ENCODE results near the gene ADGRF3.

Gene ADGRF3

DNA sequence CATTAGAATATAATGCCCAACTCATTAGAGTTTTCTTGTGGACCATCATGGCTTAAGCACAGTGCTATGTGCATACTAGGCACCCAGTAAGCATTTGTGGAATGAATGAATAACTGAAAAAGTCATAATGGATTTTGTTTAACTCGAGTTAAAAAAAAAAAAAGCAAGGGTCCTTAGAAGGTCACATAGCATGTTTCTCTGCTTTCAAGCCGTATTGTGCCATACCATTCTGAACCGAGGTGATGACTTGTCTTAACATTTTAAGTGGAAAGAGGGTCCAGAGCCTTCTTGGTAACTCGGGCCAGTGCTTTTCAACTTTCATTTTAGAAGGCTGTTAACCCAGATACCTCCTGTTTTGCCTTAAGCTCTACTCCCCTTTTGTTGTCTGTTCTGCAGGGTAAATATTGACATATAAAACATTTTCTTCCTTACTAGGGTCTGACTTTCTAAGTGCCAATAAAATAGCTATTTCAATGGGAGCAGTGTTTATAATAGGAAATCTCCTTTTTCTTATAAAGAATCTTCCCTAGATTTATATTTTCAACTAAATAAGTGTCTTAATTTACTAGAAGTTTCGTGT is 787 bp upstream of the ADGRF3 start:
- DNase-seq (no peak), ATAC-seq (ENCODE audit: insufficient read depth, low read depth) (no peak)
- H3K4me2 ChIP-seq (ENCODE audit: insufficient read depth, low read length): peak overlapping the region; percentile 84
- H4K20me1 ChIP-seq (ENCODE audit: insufficient read depth, low read length): peaks cover 29% of the 10 kb centered on the region; the same call in 1 of the 2 replicates
- H3K9ac ChIP-seq (ENCODE audit: low read depth, low read length): peak overlapping the region; percentile 74
- peak overlapping the region; percentile 77 for H2AFZ ChIP-seq (ENCODE audit: low read depth, low read length)
- H3K4me1 ChIP-seq (ENCODE audit: insufficient read depth, low read length): peaks cover 33% of the 10 kb centered on the region
- peak overlapping the region; percentile 51 to 86 for H3K4me3 ChIP-seq (ENCODE audit: low read depth in 1 of 2, low read length in 2 of 2)
- no peaks in the 10 kb centered on the region; the same call in none of the 2 replicates for H3K36me3 ChIP-seq (ENCODE audit: insufficient read depth, low read length)
- TF ChIP-seq, protein P1, sequence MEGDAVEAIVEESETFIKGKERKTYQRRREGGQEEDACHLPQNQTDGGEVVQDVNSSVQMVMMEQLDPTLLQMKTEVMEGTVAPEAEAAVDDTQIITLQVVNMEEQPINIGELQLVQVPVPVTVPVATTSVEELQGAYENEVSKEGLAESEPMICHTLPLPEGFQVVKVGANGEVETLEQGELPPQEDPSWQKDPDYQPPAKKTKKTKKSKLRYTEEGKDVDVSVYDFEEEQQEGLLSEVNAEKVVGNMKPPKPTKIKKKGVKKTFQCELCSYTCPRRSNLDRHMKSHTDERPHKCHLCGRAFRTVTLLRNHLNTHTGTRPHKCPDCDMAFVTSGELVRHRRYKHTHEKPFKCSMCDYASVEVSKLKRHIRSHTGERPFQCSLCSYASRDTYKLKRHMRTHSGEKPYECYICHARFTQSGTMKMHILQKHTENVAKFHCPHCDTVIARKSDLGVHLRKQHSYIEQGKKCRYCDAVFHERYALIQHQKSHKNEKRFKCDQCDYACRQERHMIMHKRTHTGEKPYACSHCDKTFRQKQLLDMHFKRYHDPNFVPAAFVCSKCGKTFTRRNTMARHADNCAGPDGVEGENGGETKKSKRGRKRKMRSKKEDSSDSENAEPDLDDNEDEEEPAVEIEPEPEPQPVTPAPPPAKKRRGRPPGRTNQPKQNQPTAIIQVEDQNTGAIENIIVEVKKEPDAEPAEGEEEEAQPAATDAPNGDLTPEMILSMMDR (IDR thresholded peaks at IDR 0.05; ENCODE audit: borderline replicate concordance, extremely low read depth, low read length, poor library complexity, severe bottlenecking): no peak
- TF ChIP-seq EZH2 (IDR thresholded peaks at IDR 0.05; ENCODE audit: borderline replicate concordance, low read depth, low read length, severe bottlenecking): no peak
- peaks cover 85% of the 10 kb centered on the region for H3K79me2 ChIP-seq (ENCODE audit: insufficient read depth, low read length)
- H3K27me3 ChIP-seq (ENCODE audit: insufficient read depth, low read length, poor library complexity): no peaks in the 10 kb centered on the region
- H3K27ac ChIP-seq (ENCODE audit: low read length): peak overlapping the region; percentile 70
- no peaks in the 10 kb centered on the region for H3K9me3 ChIP-seq (ENCODE audit: insufficient read depth, low read length, severe bottlenecking)

DNA sequence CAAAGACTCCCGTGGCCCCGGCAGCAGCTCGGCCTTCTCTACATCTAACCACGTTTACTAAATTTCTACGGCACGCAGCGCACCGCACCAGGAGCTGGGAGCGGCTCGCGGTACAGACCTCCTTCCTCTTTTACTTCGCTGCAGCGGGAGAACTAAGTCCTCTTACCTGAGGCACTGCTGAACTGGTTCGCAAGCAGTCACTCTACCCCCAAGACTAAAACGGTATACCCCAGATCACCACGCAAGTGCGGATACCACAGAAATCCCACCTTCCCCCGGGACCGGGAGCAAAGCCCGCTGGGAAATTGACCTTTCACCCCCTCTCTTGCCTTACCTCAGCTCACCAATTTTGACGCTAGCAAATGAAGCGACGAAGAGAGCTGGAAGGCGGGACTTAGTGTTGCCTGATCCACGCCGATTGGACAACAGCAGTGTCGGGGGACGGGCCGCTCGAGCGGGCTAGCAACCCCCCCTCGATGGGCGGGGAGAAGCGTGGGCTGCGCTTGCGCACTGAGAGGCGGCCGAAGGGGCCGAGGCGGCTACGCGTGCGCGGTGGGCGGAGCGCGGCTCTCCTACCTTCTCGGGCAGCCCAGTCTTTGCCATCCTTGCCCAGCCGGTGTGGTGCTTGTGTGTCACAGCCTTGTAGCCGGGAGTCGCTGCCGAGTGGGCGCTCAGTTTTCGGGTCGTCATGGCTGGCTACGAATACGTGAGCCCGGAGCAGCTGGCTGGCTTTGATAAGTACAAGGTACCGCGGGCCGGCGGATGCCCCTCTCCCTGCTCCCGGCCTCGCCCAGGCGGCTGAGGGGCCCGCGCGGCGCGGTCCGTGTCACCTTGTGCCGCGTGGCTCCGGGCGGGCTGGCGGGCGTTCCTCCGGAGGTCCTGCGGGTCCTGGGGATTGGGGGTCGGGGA is 790 bp downstream of the ADGRF3 start, which contains the start of gene SELENOI:
SELENOI (plus strand) TSS at position 599 of the 909 bp plus-strand sequence; CDS start at position 689, 90 bp downstream.
- Histone ChIP-seq H3K9ac (ENCODE audit: low read depth, low read length) (peak within 1 kb of the TSS; percentile 85), H4K20me1 (ENCODE audit: insufficient read depth, low read length) (peaks cover 14% of the 10 kb centered on the region; the same call in 1 of the 2 replicates), H3K79me2 (ENCODE audit: insufficient read depth, low read length) (peaks cover 70% of the 10 kb centered on the region), H3K36me3 (ENCODE audit: insufficient read depth, low read length) (no peaks in the 10 kb centered on the region; the same call in none of the 2 replicates), H3K27ac (ENCODE audit: low read length) (peak within 1 kb of the TSS; percentile 93), H3K4me2 (ENCODE audit: insufficient read depth, low read length) (peak within 1 kb of the TSS; percentile 84), H3K27me3 (ENCODE audit: insufficient read depth, low read length, poor library complexity) (no peaks in the 10 kb centered on the region), H3K4me3 (ENCODE audit: low read depth in 1 of 2, low read length in 2 of 2) (peak within 1 kb of the TSS; percentile 80 to 86), H2AFZ (ENCODE audit: low read depth, low read length) (peak within 1 kb of the TSS; percentile 88), H3K9me3 (ENCODE audit: insufficient read depth, low read length, severe bottlenecking) (no peaks in the 10 kb centered on the region), H3K4me1 (ENCODE audit: insufficient read depth, low read length) (peaks cover 33% of the 10 kb centered on the region)
- peak; percentile 91 for ATAC-seq (ENCODE audit: insufficient read depth, low read depth)
- DNase-seq: peak; percentile 99
- no peak for TF ChIP-seq EZH2 (IDR thresholded peaks at IDR 0.05; ENCODE audit: borderline replicate concordance, low read depth, low read length, severe bottlenecking)
- TF ChIP-seq, protein P1 (IDR thresholded peaks at IDR 0.05; ENCODE audit: borderline replicate concordance, extremely low read depth, low read length, poor library complexity, severe bottlenecking): no peak

DNA sequence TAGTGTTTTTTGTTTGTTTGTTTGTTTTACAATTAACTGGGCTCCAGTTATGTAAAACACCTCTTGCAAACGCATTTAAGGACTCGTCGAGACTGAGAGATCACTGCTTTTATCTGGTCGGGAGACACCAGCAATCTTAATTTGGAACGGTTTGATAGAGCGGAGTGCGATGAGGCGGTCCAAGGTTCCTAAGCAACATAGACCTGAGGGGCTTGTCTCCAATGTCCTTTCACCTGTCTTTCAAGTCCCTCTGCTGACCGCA is 1.4 kb downstream of the ADGRF3 start:
- peak overlapping the region; percentile 80 to 86 for H3K4me3 ChIP-seq (ENCODE audit: low read depth in 1 of 2, low read length in 2 of 2)
- H3K9me3 ChIP-seq (ENCODE audit: insufficient read depth, low read length, severe bottlenecking): no peaks in the 10 kb centered on the region
- peak overlapping the region; percentile 85 for H3K9ac ChIP-seq (ENCODE audit: low read depth, low read length)
- H3K27ac ChIP-seq (ENCODE audit: low read length): peak overlapping the region; percentile 93
- no peaks in the 10 kb centered on the region for H3K27me3 ChIP-seq (ENCODE audit: insufficient read depth, low read length, poor library complexity)
- DNase-seq: no peak
- H4K20me1 ChIP-seq (ENCODE audit: insufficient read depth, low read length): peaks cover 10% of the 10 kb centered on the region; the same call in 1 of the 2 replicates
- peaks cover 64% of the 10 kb centered on the region for H3K79me2 ChIP-seq (ENCODE audit: insufficient read depth, low read length)
- H3K4me1 ChIP-seq (ENCODE audit: insufficient read depth, low read length): peaks cover 33% of the 10 kb centered on the region
- peak overlapping the region; percentile 88 for H2AFZ ChIP-seq (ENCODE audit: low read depth, low read length)
- H3K36me3 ChIP-seq (ENCODE audit: insufficient read depth, low read length): no peaks in the 10 kb centered on the region; the same call in none of the 2 replicates
- H3K4me2 ChIP-seq (ENCODE audit: insufficient read depth, low read length): peak overlapping the region; percentile 71
- ATAC-seq (ENCODE audit: insufficient read depth, low read depth): no peak
- TF ChIP-seq EZH2 (IDR thresholded peaks at IDR 0.05; ENCODE audit: borderline replicate concordance, low read depth, low read length, severe bottlenecking): no peak
- TF ChIP-seq, protein P1 (IDR thresholded peaks at IDR 0.05; ENCODE audit: borderline replicate concordance, extremely low read depth, low read length, poor library complexity, severe bottlenecking): no peak

Data from DND-41 (cell line).